Activated T-helper 1 cell treated with anti-CD3 and anti-CD28 coated beads, Interleukin-2, amount 50 U/mL, for 16 hours (primary cell): ENCODE measurements around the gene MYL5.
"Not testable (repeated sequence)": the region's sequence is repeated elsewhere in the genome, so short reads cannot be mapped to it uniquely, and the experiment has no call there.

ENCODE experiments used
- DNase-seq, 2 donors: peaks; one replicate each; pipeline ENCODE4 v3.0.0-alpha.2; 2020; ENCODE audit warnings: low read depth in 1 of 2, low spot score in 1 of 2

MYL5 gene

DNA sequence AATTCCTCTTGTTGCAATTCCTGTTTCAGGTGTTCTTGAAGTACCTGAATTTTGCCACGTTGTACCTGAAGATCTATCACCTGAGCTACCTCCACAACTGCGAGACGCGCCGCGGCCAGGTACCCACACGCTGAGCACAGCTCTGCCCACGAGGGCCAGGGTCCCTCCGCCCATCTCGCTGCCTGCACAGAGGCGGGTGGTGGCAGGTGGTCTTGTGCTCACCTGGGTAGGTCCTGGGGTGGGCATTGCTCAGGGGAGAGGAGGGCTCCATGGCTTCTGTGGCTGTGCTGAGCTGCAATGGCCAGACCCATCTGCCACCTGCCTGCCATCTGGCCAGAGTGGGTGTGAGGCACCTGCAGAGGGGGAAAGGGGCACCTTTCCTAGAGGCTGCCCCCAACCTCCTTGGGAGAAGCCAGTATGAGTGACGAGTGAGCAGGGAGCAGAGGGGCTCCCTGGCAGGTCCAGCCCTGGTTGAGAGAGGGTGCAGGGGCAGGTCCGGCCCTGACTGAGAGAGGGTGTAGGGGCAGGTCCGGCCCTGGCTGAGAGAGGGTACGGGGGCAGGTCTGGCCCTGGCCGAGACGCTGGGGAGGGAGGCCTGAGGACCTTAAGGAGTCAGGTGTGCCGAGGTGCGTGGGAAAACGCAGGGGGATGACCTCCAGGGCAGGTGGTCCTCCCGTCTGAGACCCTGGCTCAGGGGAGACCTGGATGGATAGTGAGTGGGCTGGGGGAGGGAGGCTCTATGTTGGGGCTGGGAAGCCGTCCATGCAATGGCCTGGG, 38.3 kb upstream of the MYL5 start:
- DNase-seq: no peak

DNA sequence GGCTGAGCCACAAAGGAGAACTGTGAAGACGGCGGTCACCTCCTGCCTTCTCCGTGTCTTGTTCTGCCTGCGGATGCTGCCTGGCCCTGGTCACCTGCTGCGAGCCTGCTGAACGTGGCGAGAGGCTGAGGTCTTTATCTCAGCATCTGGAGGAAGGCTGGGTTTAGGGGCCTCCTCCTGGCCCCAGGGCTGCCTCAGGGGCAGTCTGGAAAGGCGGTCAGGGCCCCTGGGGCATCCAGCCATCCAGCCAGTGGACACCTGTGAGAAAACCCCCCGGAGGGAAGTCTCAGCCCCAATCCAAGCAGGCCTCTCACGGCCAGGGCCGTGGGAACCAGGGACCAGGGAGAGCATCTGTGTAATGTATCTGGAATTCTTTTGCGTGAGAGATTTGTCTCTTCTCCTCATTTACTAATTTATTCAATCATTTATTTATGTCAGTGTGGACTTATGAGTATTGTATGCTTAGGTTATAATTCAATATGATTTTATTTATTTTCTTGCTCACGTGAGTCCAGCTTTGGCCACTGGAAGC, 37.6 kb upstream of the MYL5 start:
- DNase-seq: no peak

DNA sequence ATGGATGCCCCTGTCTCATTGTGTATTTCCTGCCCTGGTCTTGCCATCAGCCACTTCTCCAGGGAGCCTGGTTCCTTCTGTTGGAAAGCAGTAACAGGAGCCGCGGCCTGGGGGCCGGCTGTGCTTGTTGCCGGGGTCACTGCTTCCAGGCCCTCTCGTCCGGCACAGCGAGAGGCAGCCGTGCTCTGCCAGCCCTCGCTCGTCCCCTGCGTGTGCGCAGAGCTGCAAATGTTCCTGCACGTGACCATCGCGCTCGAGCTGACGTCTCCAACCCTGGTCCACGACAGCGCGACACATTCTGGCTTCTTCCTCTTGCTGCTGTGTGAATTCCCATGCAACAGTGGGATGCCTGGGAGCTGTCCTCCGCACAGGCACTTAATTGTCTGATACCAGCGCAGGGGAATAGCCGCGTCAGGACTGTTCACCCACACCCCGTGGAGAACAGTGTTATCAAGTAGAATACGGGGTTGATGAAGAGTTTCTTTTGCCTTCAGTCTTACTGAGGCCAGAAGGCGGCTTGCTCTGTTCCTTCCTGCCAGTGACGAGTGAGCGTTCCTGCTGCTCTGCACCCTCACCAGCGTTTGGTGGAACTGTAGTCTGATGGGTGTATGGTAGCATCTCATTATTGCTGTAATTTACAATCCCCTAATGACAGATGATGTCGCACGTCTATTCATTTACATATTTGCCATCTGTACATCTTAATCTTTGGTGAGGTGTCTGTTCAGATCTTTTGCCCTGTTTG, 36.6 kb upstream of the MYL5 start:
- DNase-seq: no peak

DNA sequence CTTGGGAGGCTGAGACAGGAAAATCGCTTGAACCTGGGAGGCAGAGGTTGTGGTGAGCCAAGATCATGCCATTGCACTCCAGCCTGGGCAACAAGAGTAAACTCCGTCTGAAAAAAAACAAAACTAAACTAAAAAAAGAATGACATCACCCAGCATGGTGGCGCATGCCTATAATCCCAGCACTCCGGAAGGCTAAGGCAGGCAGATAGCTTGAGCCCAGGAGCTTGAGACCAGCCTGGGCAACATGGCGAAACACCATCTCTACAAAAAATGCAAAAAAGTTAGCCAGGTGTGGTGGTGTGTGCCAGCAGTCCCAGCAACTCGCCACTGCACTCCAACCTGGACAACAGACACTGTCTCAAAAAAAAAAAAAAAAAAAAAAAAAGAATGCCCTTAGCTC, 32.0 kb upstream of the MYL5 start:
- DNase-seq: not testable (repeated sequence)

DNA sequence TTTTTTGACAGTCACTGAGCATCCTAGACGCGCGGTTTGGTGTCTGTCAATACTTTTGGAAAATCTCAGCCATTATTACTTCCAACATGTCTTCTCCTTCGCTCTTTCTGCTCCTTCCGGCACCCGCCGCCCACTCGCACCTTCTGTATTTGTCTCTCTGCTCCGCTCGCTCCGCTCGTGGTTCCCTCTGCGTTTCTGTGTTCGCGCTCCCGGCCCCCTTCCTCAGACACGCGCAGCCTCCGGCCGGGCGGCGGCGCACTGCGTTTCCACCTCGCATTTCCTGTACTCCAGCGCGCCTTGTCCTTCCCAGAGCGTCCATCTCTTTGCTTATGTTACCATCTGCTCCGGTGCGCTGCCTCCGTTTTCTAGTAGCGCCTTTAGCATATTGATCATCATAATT, 27.9 kb upstream of the MYL5 start:
- no peak for DNase-seq

DNA sequence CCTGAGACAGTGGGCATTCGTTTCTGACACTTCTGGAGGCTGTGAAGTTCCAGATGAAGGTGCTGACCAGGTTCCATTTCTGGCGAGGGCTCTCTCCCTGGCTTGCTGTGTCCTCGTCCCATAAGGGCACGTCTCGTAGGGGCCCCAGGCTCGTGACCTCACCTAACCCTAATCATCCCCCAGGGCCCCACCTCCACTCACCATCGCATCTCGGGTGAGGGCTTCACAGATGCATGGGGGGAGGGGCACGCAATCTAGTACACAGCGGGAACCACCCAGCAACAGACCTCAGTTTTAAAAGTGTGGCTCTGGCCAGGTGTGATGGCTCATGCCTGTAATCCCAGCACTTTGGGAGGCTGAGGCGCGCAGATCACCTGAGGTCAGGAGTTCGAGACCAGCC, 26.9 kb upstream of the MYL5 start:
- no peak for DNase-seq

DNA sequence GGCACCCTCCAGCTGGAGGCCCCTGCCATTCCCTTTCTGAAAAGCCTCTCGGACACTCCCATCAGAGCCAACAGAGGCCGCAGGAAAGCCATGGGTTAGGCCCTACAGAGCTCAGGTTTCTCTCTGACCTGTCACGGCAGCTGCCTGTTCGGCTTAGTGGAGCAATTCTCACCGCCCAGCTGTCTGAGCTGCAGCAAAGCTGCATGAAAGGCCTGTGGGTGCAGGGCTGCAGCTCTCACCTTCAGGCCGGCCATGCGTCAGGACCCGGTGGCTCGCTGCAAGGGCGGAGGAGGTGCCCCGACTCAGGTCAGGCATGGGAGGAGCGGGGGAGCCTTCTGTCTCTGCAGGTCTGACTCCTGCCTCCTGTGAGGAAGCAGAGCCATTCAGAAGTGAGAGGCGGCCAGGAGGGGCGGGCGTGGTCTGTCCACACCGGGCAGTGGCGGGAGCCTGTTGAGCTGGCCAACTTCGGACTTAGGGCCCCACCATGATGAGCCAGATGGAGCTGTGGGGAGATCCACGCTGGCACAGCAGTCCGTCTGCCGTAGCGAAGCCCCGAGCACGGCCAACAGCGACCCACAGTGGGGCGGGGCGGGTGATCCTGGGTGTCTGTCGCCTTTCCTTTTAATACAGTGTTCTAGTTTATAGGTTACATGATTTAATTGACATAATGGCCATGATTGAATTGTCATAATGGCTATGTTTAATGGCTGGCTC, 25.6 kb upstream of the MYL5 start:
- no peak for DNase-seq

DNA sequence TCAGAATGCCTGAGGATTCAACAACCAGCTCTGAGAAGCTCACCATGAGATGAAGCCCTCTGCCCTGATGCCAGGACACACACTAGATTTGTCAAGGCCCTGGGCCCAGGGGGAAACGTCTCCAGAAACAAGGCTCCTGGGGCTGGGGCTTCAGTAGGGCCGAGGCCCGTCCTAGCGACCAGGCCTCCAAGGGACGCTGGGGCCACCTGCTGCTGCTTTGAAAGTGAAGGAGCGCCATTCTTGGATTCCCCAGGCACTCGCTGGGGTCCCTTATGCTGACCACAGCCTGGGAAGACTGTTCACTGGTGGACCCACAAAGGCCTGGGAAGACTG, 25.1 kb upstream of the MYL5 start:
- DNase-seq: no peak

DNA sequence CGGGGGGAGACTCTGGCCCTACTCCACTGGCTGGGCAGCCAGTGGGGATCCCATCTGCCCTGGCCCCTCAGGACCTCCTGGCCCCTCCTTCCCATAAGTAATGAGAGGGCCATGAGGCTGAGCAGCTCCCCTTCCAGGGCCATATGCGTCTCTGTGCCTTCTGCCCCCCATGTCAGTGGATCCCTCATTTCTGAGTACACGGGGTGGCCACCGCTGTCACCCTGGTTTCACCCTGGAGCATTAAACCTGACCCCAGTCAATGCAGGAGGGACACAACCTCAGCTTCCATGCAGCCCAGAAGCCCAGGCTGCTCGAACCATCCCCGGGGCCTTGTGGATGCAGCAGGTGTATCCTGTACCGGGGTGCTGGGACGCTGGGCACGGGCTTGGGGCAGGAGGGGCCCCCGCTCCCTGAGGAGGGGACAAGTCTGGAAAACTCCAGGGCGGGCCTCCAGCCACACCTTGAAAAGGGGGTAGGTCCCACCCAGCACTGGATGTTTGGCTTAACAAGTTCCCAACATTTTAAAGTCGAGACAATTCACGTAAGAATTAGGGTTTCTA, 24.5 kb upstream of the MYL5 start:
- DNase-seq: no peak

DNA sequence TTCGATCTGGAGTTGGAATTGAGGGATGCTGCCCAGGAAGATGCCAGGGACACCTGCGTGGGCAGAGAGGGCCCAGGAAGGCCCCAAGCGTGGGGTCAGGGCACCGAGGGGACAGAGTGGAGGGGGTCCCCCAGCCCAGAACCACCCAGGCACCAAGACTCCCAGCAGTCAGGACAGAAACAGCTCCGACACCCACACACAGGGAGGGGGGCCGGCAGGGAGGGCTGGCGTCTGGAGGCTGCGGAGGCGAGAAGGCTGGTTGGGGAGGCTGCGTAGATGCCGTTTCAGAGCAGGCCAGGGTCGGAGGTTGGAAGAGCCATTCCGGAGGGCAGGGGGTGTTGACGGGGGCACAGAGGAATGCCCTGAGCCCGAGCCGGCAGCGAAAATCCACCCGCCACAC, 23.9 kb upstream of the MYL5 start:
- DNase-seq: no peak

DNA sequence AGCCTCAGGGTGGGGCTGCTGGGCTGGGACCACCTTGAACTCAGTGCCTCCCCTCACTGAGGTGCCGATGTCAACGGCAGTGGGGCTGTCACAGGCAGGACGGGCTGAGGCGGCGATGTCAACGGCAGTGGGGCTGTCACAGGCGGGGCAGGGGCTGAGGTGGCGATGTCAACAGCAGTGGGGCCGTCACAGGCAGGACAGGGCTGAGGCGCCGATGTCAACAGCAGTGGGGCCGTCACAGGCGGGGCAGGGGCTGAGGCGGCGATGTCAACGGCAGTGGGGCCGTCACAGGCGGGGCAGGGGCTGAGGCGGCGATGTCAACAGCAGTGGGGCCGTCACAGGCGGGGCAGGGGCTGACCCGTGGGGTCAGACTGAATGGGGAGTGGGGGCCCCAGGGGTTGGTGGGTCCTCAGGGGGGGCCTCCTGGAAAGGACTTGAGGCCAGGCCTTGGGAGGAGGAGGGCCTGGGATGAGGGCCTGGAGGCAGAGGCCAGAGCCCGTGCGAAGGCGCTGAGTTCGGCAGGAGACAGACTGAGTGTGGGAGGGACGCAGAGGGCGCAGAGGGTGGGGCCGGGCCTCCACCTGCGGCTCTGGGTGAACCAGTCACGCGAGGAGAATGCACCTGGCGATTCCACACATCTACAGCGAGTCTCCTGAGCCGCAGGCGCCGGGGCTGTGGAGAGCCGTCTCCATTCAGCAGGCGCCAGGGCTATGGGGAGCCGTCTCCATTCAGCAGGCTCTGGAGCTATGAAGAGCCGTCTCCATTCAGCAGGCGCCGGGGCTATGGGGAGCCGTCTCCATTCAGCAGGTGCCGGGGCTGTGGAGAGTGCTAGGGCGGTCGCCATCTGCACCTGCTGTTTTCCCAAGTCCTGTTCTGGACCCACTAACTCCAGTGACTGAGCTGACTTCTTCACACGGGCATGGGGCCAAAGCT, 23.1 kb upstream of the MYL5 start:
- DNase-seq: no peak

DNA sequence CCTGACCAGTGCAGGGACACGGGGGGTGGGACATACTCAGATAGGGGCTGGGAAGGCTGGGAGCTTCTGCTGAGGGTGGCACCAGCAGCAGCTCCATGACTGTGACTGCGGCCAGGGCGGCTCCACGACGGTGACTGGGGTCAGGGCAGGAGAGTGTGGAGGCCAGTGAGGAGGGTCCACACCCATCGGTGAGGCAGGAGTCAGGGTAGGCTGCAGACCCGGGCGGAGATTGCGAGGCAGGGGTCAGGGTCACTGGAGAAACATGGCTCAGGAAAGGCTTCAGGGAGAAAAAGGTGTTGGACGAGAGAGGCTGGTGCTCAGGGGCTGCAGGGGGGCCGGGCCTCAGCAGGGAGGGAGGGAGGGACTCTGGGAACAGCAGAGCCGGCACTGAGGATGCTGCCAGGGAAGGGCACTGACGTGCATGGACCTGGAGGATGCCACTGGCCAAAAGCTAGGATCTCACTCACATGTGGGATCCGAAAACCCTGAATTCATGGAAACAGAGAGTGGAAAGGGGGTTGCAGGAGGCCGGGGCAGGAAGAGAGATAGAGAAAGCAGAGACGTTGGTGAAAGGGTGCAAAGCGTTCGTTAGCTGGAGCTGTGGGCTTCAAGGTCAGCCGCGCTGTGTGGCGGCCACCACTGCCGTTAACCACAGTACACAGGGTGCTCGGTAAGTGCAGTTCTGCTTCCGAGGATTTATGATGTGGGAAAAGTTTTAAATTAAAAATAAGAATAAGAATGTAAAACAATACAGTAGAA, 22.3 kb upstream of the MYL5 start:
- no peak for DNase-seq

DNA sequence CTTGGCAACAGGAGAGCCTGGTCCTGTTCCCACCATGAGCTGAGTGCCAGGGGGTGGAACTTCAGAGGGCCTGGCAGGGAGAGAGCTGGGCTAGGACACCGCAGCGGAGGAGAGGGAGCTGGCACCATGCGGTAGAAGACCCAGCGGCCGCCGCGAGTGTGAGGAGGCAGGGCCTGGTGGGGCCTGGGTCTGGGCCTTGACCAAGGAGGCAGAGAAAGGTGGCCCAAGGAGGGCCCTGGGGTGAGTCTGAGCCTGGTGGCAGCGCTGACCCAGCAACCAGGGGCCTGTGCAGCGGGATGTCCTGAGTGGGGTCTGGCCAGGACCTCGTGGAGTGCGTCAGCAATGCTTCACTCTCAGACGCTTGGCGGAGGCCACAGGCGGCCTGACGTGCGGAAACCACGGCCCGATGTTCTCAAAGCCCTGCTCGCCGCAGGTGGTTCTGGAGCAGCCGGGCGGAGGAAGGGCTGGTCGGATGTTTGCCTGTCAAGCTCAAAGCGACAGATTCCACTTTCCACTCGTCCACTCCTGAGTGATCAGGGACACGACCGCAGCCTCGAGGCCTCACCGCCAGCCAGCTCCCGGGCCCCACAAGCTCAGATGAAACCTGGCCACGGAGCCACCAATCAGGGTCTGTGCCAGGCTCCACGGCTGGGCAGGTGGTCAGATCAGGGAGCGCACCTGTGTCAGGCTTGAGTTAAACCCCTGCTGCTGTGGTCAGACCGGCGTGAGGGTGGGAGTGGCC, 21.1 kb upstream of the MYL5 start:
- DNase-seq: no peak

DNA sequence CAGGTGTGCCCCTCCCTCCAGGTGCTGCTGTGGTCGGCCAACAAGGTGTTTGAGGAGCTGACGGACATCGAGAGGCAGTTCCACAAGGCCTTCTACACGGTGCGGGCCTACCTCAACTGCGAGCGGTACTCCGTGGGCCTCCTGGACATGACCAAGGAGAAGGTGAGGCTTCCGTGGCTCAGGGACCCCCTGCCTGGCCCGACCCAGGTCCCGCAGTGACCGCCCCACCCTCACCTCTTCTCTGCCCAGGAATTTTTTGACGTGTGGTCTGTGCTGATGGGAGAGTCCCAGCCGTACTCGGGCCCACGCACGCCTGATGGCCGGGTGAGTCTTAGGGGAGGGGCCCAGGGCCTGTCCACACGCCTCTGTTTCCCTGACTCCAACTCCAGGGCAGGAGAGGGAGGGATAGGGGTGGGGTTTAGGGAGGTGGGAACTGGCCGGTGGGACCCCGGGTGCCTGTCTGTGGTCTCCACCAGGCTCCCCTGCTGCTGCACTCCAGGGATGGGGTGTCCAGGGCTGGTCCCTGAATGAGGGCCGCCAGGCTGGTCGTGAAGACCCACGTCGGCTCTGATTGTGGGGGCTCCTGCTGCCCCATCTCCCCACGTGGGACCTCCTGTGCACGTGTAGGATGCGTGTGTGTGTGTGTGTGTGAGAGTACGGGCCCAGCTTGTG, 20.4 kb upstream of the MYL5 start:
- no peak for DNase-seq

DNA sequence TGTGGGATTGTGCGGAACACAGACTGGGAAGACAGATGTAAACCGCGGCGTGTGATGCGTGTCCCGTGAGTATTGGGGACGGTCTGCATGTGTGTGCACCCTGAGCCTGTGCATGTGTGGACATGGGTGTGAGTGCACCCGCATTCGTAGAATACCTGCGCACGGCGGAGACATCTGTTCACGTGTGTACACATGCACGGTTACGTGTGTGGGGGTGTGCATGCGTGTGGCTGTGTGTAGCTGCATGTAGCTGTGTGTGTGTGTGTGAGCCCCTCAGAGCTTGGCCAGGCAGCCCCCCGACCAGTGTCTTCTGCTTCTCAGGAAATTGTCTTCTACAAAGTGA, 19.9 kb upstream of the MYL5 start:
- no peak for DNase-seq

DNA sequence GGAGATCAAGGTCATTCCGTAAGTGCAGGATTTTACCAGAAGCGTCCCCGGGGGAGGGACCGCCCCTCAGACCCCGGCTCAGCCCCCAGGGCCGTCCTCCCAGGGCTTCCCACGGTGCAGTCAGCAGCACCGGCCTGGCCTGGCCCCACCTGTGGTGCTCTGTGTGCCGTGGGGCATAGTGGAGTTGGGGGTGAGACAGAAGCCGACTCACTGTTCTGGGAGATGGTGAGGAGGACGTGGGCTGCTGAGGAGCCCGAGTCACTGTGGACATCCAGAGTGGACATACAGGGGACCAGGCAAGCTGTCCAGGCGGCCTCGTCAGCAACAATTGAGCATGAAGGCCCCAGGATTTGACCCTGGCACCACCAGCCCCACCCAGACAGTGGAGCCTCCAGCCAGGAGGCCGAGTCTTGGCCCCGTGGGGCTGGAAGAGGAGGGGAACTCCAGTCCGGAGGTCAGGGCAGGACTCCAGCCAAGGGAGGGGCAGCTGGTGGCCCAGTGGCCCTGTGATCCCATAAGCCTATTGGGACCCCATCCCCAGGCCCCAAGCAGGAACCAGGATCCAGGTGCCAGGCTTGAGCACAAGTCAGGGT, 19.4 kb upstream of the MYL5 start:
- DNase-seq: no peak

DNA sequence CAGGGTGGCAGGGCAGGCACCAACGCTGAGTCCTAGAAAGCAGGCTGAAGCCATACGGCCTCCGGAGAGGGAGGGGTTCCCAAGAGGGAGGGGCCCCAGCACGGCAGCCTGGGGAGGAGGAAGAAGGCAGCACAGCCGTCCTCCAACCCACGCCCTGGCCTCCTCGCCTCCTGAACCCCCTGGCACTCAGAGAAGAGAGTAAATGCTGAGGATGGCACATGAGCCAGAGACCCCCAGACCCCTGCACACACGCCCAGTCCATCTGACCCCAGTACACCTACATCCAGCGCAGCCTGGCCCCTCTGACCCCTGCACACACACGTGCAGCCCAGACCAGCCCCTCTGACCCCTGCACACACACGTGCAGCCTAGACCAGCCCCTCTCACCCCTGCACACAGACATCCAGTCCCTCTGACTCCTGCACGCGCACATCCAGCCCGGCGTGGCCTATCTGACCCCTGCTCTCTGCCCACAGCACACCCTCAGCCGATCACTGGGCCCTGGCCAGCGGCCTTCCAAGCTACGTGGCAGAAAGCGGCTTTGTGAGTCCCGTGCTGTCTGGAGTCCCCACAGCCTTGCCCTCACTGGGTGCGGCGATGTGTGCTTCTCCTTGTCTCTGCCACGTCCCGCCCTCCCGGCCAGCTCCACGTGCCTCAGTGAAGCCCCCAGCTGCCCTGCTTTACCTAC, 18.7 kb upstream of the MYL5 start:
- no peak for DNase-seq
